Natural killer cell (primary cell): ENCODE data around the gene PRKCSH. TPM values are rescaled to one million over a fixed set of nuclear protein-coding genes. Genes with fewer than 3 reads are reported as not detected.
"Not testable (repeated sequence)": the region's sequence is repeated elsewhere in the genome, so short reads cannot be mapped to it uniquely, and the experiment has no call there.

Source experiments
- ATAC-seq, 3 donors: fragments of 150-1000 bp in 2 of 3; fragments of 200-7000 bp in 1 of 3; cut with Tn5 transposase; 1 replicate in 1 of 3; 2 replicates in 2 of 3; pipeline ENCODE4 v1.10.0; 2021; ENCODE audit warnings: mild to moderate bottlenecking in 2 of 3, moderate library complexity in 2 of 3
- DNase-seq, 2 donors: peaks; one replicate each; pipeline versions ENCODE4 v3.0.0 to v3.0.0-alpha.2; 2013 to 2021; ENCODE audit warnings: mixed read lengths in 1 of 2
- H3K27ac ChIP-seq: one replicate; pipeline ENCODE4 v1.5.1; 2013; ENCODE audit warnings: mild to moderate bottlenecking, low read length
- H3K27me3 ChIP-seq: one replicate; pipeline ENCODE4 v1.6.1; 2013; ENCODE audit warnings: low read length; ENCODE audit not compliant: control insufficient read depth, insufficient read depth
- H3K36me3 ChIP-seq: one replicate; pipeline ENCODE4 v1.6.1; 2013; ENCODE audit warnings: low read length; ENCODE audit not compliant: control insufficient read depth, insufficient read depth
- H3K4me1 ChIP-seq: one replicate; pipeline ENCODE4 v1.6.1; 2013; ENCODE audit warnings: low read length; ENCODE audit not compliant: control insufficient read depth, insufficient read depth
- H3K4me3 ChIP-seq: one replicate; pipeline ENCODE4 v1.5.1; 2013; ENCODE audit warnings: low read length
- H3K9me3 ChIP-seq: one replicate; pipeline ENCODE4 v1.6.1; 2013; ENCODE audit warnings: low read length; ENCODE audit not compliant: control insufficient read depth, insufficient read depth
- H3K27ac Mint-ChIP-seq, 2 donors: one replicate each; pipeline ENCODE4 v1.8.0; 2022; ENCODE audit warnings: mild to moderate bottlenecking in 2 of 2, mixed read lengths in 2 of 2, moderate library complexity in 1 of 2
- H3K27me3 Mint-ChIP-seq, 2 donors: one replicate each; pipeline ENCODE4 v1.8.0; 2022; ENCODE audit warnings: low read depth in 2 of 2, mixed read lengths in 2 of 2
- H3K36me3 Mint-ChIP-seq: one replicate; pipeline ENCODE4 v1.8.0; 2022; ENCODE audit warnings: mixed read lengths
- H3K4me1 Mint-ChIP-seq, 2 donors: one replicate each; pipeline ENCODE4 v1.8.0; 2022; ENCODE audit warnings: mixed read lengths in 2 of 2
- H3K4me3 Mint-ChIP-seq: one replicate; pipeline ENCODE4 v1.8.0; 2022; ENCODE audit warnings: mild to moderate bottlenecking, moderate library complexity, mixed read lengths
- H3K9me3 Mint-ChIP-seq, 2 donors: one replicate each; pipeline ENCODE4 v1.8.0; 2022; ENCODE audit warnings: mixed read lengths in 2 of 2
- WGBS: methylation state at CpG from one replicate; pipeline ENCODE4 v1.1.7; 2013; ENCODE audit warnings: missing lambda C conversion rate; ENCODE audit not compliant: insufficient coverage; 5-methylcytosine and 5-hydroxymethylcytosine counted together
- intact Hi-C: fragments of 100-400 bp; cut with micrococcal nuclease; formaldehyde crosslinking; loops from one replicate; pipeline ENCODE4 v1.14.2; 2022
- total RNA-seq, 4 donors: library from RNA; stranded (reverse); fragments of 120-200 nt in 1 of 4; gene quantifications; one replicate each; pipeline versions ENCODE4 v1.2.3 to v1.2.4, GENCODE V29; 2013 to 2022
- TF ChIP-seq, protein P1 (sequence below): fragments of 200-600 bp; IDR thresholded peaks from one replicate; pipeline ENCODE4 v1.8.0; 2022; ENCODE audit warnings: antibody characterized with exemption

Gene PRKCSH
- total RNA-seq, 3 donors from 2014 or later (not counting 1 experiment from before 2014, with no cell fraction given) = 320 to 367 (median 327) TPM

DNA sequence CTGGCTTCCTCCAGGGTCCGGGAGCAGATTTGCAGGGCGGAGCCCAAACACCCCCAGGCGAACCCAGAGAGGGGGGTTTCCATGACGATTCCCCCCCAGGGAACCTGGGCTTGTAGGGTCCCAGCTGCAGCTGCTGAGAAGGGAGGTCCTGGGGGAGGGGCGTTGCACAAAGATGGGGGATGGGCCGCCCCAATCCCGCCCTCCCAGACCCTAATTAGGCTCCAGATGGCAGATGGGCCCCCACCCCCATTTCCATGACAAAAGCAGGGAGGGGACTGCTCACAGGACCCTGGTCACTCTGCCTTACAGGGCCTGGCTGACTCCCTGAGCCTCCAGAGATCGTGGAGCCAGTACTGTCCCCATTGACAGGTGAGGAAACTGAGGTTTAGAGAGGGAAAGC is 30.2 kb downstream of the PRKCSH start:
- Mint-ChIP-seq H3K36me3 (no peaks in the 10 kb centered on the region), H3K4me3 (no peak overlapping the region), H3K9me3 (no peaks in the 10 kb centered on the region), H3K4me1 (no peaks in the 10 kb centered on the region), H3K27me3 (peaks cover 0 to 1% of the 10 kb centered on the region in 2 donors), H3K27ac (no peak overlapping the region)
- H3K4me3 ChIP-seq = no peak overlapping the region
- no peaks in the 10 kb centered on the region for H3K36me3 ChIP-seq
- H3K27me3 ChIP-seq = no peaks in the 10 kb centered on the region
- no peak for ATAC-seq
- no peak for DNase-seq
- 49% methylated on average over 8 of the region's 8 CpGs for WGBS
- no peak overlapping the region for H3K27ac ChIP-seq
- no peaks in the 10 kb centered on the region for H3K4me1 ChIP-seq
- no peaks in the 10 kb centered on the region for H3K9me3 ChIP-seq
- intact Hi-C loops = no loop called here
- TF ChIP-seq, protein P1, sequence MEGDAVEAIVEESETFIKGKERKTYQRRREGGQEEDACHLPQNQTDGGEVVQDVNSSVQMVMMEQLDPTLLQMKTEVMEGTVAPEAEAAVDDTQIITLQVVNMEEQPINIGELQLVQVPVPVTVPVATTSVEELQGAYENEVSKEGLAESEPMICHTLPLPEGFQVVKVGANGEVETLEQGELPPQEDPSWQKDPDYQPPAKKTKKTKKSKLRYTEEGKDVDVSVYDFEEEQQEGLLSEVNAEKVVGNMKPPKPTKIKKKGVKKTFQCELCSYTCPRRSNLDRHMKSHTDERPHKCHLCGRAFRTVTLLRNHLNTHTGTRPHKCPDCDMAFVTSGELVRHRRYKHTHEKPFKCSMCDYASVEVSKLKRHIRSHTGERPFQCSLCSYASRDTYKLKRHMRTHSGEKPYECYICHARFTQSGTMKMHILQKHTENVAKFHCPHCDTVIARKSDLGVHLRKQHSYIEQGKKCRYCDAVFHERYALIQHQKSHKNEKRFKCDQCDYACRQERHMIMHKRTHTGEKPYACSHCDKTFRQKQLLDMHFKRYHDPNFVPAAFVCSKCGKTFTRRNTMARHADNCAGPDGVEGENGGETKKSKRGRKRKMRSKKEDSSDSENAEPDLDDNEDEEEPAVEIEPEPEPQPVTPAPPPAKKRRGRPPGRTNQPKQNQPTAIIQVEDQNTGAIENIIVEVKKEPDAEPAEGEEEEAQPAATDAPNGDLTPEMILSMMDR = no peak

DNA sequence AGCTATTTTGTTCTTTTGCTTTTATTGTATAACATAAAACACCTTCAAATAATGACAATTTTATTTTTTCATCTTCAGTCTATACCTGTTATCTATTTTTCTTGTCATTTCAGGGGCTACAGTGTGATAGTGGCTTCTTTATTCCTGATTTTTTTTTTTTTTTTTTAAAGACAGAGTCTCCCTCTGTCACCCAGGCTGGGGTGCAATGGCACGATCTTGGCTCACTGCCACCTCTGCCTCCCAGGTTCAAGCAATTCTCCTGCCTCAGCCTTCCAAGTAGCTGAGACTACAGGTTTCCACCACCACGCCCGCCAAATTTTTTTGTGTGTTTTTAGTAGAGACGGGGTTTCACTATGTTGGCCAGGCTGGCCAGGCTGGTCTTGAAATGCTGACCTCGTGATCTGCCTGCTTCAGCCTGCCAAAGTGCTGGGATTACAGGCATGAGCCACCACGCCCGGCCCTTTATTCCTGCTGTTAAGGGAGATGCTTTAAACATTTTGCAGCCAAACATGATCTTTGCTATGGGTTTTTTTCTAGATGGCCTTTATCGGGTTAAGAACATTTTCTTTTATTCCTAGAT is 32.9 kb downstream of the PRKCSH start:
- H3K27me3 Mint-ChIP-seq = not testable (repeated sequence)

DNA sequence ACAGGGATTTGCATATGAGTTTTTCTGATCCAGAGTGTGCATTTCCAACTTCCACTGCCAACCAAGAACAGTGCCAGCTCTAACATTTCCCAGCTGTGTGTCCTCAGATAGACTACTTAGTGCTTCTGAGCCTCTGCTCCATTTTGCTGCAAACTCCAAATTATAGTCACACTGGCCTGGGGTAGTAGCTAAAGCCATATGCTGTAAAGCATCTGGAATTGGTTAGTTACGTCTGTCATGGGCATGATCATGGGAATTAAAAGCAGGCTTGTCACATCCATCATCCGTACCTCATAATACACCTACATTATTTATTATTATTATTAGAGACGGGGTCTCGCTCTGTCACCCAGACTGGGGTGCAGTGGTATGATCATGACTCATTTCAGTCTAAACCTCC is 38.3 kb downstream of the PRKCSH start:
- 71% methylated on average over 1 of the region's 4 CpGs for WGBS
- no peak overlapping the region for H3K27ac Mint-ChIP-seq
- peaks cover 0 to under 1% of the 10 kb centered on the region in 2 donors for H3K4me1 Mint-ChIP-seq
- Histone ChIP-seq H3K9me3 (no peaks in the 10 kb centered on the region), H3K4me1 (peaks cover 1% of the 10 kb centered on the region), H3K36me3 (no peaks in the 10 kb centered on the region), H3K27ac (no peak overlapping the region), H3K27me3 (peaks cover under 1% of the 10 kb centered on the region), H3K4me3 (no peak overlapping the region)
- TF ChIP-seq, protein P1 = no peak
- H3K27me3 Mint-ChIP-seq = peaks cover 15 to 19% of the 10 kb centered on the region in 2 donors
- ATAC-seq (no peak), DNase-seq (no peak)
- intact Hi-C loops = no loop called here
- H3K4me3 Mint-ChIP-seq = no peak overlapping the region
- H3K36me3 Mint-ChIP-seq = no peaks in the 10 kb centered on the region
- H3K9me3 Mint-ChIP-seq = no peaks in the 10 kb centered on the region

More for the DNA sequence above, 32.9 kb downstream of the PRKCSH start:
- H3K9me3 ChIP-seq, intact Hi-C loops, H3K9me3 Mint-ChIP-seq, H3K4me1 Mint-ChIP-seq, ATAC-seq, H3K4me3 ChIP-seq, H3K4me3 Mint-ChIP-seq, H3K36me3 ChIP-seq, H3K27me3 ChIP-seq, H3K4me1 ChIP-seq, DNase-seq, H3K27ac Mint-ChIP-seq, H3K27ac ChIP-seq, H3K36me3 Mint-ChIP-seq: not testable (repeated sequence)
- WGBS = 84% methylated on average over 7 of the region's 8 CpGs

DNA sequence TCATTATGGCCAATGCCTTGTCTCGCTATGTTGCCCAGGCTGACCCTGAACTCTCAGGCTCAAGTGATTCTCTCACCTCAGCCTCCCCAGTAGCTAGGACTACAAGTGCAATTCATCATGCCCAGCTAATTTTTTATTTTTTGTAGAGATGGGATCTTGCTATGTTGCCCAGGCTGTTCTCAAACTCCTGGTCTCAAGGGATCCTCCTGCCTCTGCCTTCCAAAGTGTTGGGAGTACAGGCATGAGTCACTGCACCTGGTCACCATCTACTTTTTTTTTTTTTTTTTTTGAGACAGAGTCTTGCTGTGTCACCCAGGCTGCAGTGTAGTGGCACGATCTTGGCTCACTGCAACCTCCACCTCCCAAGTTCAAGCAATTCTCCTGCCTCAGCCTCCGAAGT is 39.9 kb downstream of the PRKCSH start:
- H3K27ac Mint-ChIP-seq, intact Hi-C loops: not testable (repeated sequence)

More for the DNA sequence above, 39.9 kb downstream of the PRKCSH start:
- H3K27me3 ChIP-seq, H3K36me3 Mint-ChIP-seq, H3K36me3 ChIP-seq, H3K9me3 ChIP-seq, H3K27ac ChIP-seq, ATAC-seq, H3K4me3 Mint-ChIP-seq, DNase-seq, H3K4me1 Mint-ChIP-seq, H3K4me3 ChIP-seq, H3K9me3 Mint-ChIP-seq: not testable (repeated sequence)
- peaks cover 21 to 25% of the 10 kb centered on the region in 2 donors for H3K27me3 Mint-ChIP-seq
- peaks cover 10% of the 10 kb centered on the region for H3K4me1 ChIP-seq
- 92% methylated on average over 3 of the region's 3 CpGs for WGBS
